Measurements from ENCODE around the gene NT5C1B. TPM values are rescaled to one million over a fixed set of nuclear protein-coding genes. Genes with fewer than 3 reads are reported as not detected.
A peak's percentile ranks its signal among the peaks of the same experiment; 100 is the strongest.

The NT5C1B gene
- total RNA-seq, 4 donors from 2014 or later: not detected

DNA sequence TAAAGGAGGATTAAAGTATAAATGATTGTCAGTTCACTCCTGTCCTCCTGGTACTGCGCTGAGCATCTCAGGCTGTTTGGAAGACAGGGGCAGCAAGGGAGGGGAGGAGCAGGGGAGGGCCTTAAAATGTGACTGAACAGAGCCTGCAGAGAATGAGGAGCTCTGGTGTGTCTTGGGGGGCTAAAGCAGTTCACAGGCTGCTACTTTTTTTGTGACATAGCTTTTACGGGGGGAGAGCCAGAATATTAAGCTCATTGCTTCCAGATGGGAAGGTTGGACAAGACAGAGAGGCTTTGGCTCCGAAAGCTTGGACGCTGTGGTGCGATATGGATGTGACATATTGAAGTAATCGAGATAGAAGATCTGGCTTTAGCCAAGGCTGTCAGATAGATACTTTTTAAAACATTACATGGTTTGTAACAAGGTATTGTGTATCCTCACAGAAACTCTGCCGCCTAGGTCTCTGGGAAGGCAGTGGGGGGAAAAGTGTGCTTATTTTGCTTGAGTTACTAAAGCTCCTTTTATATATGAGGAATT is 69.4 kb downstream of the NT5C1B start:
- Histone ChIP-seq H3K4me1 (peaks cover 0 to 18% (median 1%) of the 10 kb centered on the region in 4 donors), H3K27me3 (no peaks in the 10 kb centered on the region), H3K4me3 (no peak overlapping the region), H3K9me3 (no peaks in the 10 kb centered on the region), H3K36me3 (no peaks in the 10 kb centered on the region), H3K27ac (peak overlapping the region; percentile 42 to 75 (median 56))
- TF ChIP-seq POLR2AphosphoS5 (IDR thresholded peaks at IDR 0.05) (no peak), CTCF (IDR thresholded peaks at IDR 0.05) (no peak)
- intact Hi-C loops (cut with DNase I; ENCODE audit: low total_unique reads) (loop anchor here (2.0 to 10.0 kb wide), 3 partner anchors 225 to 1343 kb away; no protein-coding TSS in a partner anchor), in situ Hi-C loops (cut with MboI; ENCODE audit: low pct_ligation_motif_present in 1 of 4, low pct_unique_long_range_greater_than_20kb in 1 of 4, low sequenced_read_pairs in 3 of 4) (loop anchor here (5.0 to 25.0 kb wide), 4 partner anchors 842 to 1345 kb away; partner anchors contain the start of gene OSR1 (in 4 of the 4))
- 58 to 63% methylated on average over 6 to 7 of the region's 7 CpGs for WGBS, 2 donors (ENCODE audit: low coverage in 1 of 2)
- DNase-seq: no peak

- no peak overlapping the region for H3K4me3 ChIP-seq
- 37 to 46% methylated on average over 9 to 11 of the region's 11 CpGs for WGBS, 2 donors (ENCODE audit: low coverage in 1 of 2)
- no peaks in the 10 kb centered on the region for H3K9me3 ChIP-seq
- no peak for DNase-seq
- in situ Hi-C loops (cut with MboI; ENCODE audit: low pct_ligation_motif_present in 1 of 4, low pct_unique_long_range_greater_than_20kb in 1 of 4, low sequenced_read_pairs in 3 of 4) (loop anchor here (25.0 kb wide), 2 partner anchors 844 to 1344 kb away; partner anchors contain the start of gene OSR1 (in 4 of the 4)), intact Hi-C loops (cut with DNase I; ENCODE audit: low total_unique reads) (loop anchor here (2.0 to 10.0 kb wide), 2 partner anchors 226 to 1344 kb away; no protein-coding TSS in a partner anchor)
- TF ChIP-seq POLR2A (IDR thresholded peaks at IDR 0.05) (no peak), EP300 (IDR thresholded peaks at IDR 0.05; ENCODE audit: low read depth) (no peak), POLR2AphosphoS5 (IDR thresholded peaks at IDR 0.05) (no peak), CTCF (IDR thresholded peaks at IDR 0.05) (no peak)
- H3K27ac ChIP-seq: peak overlapping the region; percentile 42 to 74 (median 56)
- no peaks in the 10 kb centered on the region for H3K27me3 ChIP-seq
- peaks cover 0 to 21% (median 1%) of the 10 kb centered on the region in 4 donors for H3K4me1 ChIP-seq
- H3K36me3 ChIP-seq: no peaks in the 10 kb centered on the region
Observed at GRCh38 chr2:18518116-18519111, 71.0 kb downstream of the NT5C1B start.

- H3K27ac ChIP-seq: peak overlapping the region in 3 of 4 donors; percentile 15 to 74 (median 58)
- no peaks in the 10 kb centered on the region for H3K36me3 ChIP-seq
- H3K27me3 ChIP-seq: no peaks in the 10 kb centered on the region
- intact Hi-C loops (cut with DNase I; ENCODE audit: low total_unique reads): loop anchor here (10.0 kb wide), 1 partner anchor 227 kb away; no protein-coding TSS in a partner anchor
- in situ Hi-C loops (cut with MboI; ENCODE audit: low pct_ligation_motif_present in 1 of 4, low pct_unique_long_range_greater_than_20kb in 1 of 4, low sequenced_read_pairs in 3 of 4): loop anchor here (25.0 kb wide), 2 partner anchors 845 to 1345 kb away; partner anchors contain the start of gene OSR1 (in 4 of the 4)
- no peak overlapping the region for H3K4me3 ChIP-seq
- no peaks in the 10 kb centered on the region for H3K9me3 ChIP-seq
- 92% methylated on average over 1 of the region's 1 CpG; no CpG with 5 or more reads in 1 of the 2 donors for WGBS, 2 donors (ENCODE audit: low coverage in 1 of 2)
- no peak for DNase-seq
- TF ChIP-seq CTCF (IDR thresholded peaks at IDR 0.05) (no peak), POLR2AphosphoS5 (IDR thresholded peaks at IDR 0.05) (no peak), EP300 (IDR thresholded peaks at IDR 0.05; ENCODE audit: low read depth) (no peak), POLR2A (IDR thresholded peaks at IDR 0.05) (no peak)
- H3K4me1 ChIP-seq: peaks cover 0 to 21% (median 1%) of the 10 kb centered on the region in 4 donors
Observed at GRCh38 chr2:18517386-18517785, 72.0 kb downstream of the NT5C1B start.

GRCh38 chr2:18516112-18516511 is 73.3 kb downstream of the NT5C1B start:
- WGBS, 2 donors (ENCODE audit: low coverage in 1 of 2): 65 to 69% methylated on average over 9 to 11 of the region's 11 CpGs
- peaks cover 0 to 21% (median 1%) of the 10 kb centered on the region in 4 donors for H3K4me1 ChIP-seq
- H3K9me3 ChIP-seq: no peaks in the 10 kb centered on the region
- in situ Hi-C loops (cut with MboI; ENCODE audit: low pct_ligation_motif_present in 1 of 4, low pct_unique_long_range_greater_than_20kb in 1 of 4, low sequenced_read_pairs in 3 of 4) (loop anchor here (25.0 kb wide), 2 partner anchors 846 to 1346 kb away; partner anchors contain the start of gene OSR1 (in 4 of the 4)), intact Hi-C loops (cut with DNase I; ENCODE audit: low total_unique reads) (loop anchor here (10.0 kb wide), 1 partner anchor 229 kb away; no protein-coding TSS in a partner anchor)
- peak overlapping the region in 3 of 4 donors; percentile 6 to 43 (median 16) for H3K27ac ChIP-seq
- TF ChIP-seq EP300 (IDR thresholded peaks at IDR 0.05; ENCODE audit: low read depth) (no peak), POLR2A (IDR thresholded peaks at IDR 0.05) (no peak), POLR2AphosphoS5 (IDR thresholded peaks at IDR 0.05) (no peak), CTCF (IDR thresholded peaks at IDR 0.05) (no peak)
- DNase-seq: no peak
- no peaks in the 10 kb centered on the region for H3K27me3 ChIP-seq
- H3K36me3 ChIP-seq: no peaks in the 10 kb centered on the region
- no peak overlapping the region for H3K4me3 ChIP-seq

Measured in transverse colon (tissue), 4 donors.